Measurements from ENCODE around the gene SSUH2.
"Not testable (repeated sequence)": the region's sequence is repeated elsewhere in the genome, so short reads cannot be mapped to it uniquely, and the experiment has no call there.

- TF ChIP-seq ZBTB10 (tag by site-specific recombination; IDR thresholded peaks at IDR 0.05); REST (tag by site-specific recombination; IDR thresholded peaks at IDR 0.05); CTCF (tag by site-specific recombination; IDR thresholded peaks at IDR 0.05); PBX3 (CRISPR knock-in tag; IDR thresholded peaks at IDR 0.05); ZNF121 (tag by site-specific recombination; IDR thresholded peaks at IDR 0.05); KLF1 (tag by site-specific recombination; IDR thresholded peaks at IDR 0.05); ZEB2 (tag by site-specific recombination; IDR thresholded peaks at IDR 0.05); ZNF449 (tag by site-specific recombination; IDR thresholded peaks at IDR 0.05); ZBTB26 (tag by site-specific recombination; optimal IDR thresholded peaks at IDR 0.05); ZNF274 (IDR thresholded peaks at IDR 0.05; ENCODE audit: low read length); ZNF274 (tag by site-specific recombination; IDR thresholded peaks at IDR 0.05; ENCODE audit: borderline replicate concordance): not testable (repeated sequence)
- peak; percentile 7; the same call in 1 of the 2 replicates for TF ChIP-seq EGR2 (tag by site-specific recombination; IDR thresholded peaks at IDR 0.05; ENCODE audit: low read depth)
These were observed 10.2 kb upstream of the SSUH2 start for GRCh38 chr3:8654572-8655329.

All from HEK293 (cell line).